MCF 10A (cell line): ENCODE data around the gene NRXN3. TPM values are rescaled to one million over a fixed set of nuclear protein-coding genes. Genes with fewer than 3 reads are reported as not detected.
A peak's percentile ranks its signal among the peaks of the same experiment; 100 is the strongest.

Experiments
- BruUV-seq: library from RNA; stranded (reverse); fragments of 400-500 nt; replicated peaks from 2 replicates; lab custom pipeline; 2021; lab: Mats Ljungman, UMichigan
- CTCF ChIA-PET: fragments of 300-600 bp; sonication (Branson Sonifier 250); formaldehyde crosslinking; extraction: SDS; loops from one replicate; lab custom pipeline; 2021; ENCODE audit warnings: antibody characterized with exemption, inconsistent platforms; lab: Yijun Ruan, JAX
- POLR2A ChIA-PET: fragments of 300-600, 350-650 bp; sonication (Branson Sonifier 250); formaldehyde crosslinking; extraction: SDS; loops from one replicate; lab custom pipeline; 2020; ENCODE audit warnings: antibody characterized with exemption, inconsistent platforms; lab: Yijun Ruan, JAX
- DNase-seq: peaks from one replicate; pipeline ENCODE4 v3.0.0-alpha.2; 2018; ENCODE audit not compliant: unreplicated experiment
- H3K27ac Mint-ChIP-seq: one replicate; pipeline ENCODE4 v1.8.0; 2022; ENCODE audit warnings: mild to moderate bottlenecking, low read depth, mixed read lengths; ENCODE audit not compliant: unreplicated experiment
- H3K27me3 Mint-ChIP-seq: one replicate; pipeline ENCODE4 v1.8.0; 2022; ENCODE audit warnings: mixed read lengths; ENCODE audit not compliant: insufficient read depth, unreplicated experiment
- H3K36me3 Mint-ChIP-seq: one replicate; pipeline ENCODE4 v1.8.0; 2022; ENCODE audit warnings: mild to moderate bottlenecking, moderate library complexity, mixed read lengths; ENCODE audit not compliant: insufficient read depth, unreplicated experiment
- H3K4me1 Mint-ChIP-seq: one replicate; pipeline ENCODE4 v1.8.0; 2022; ENCODE audit warnings: mixed read lengths; ENCODE audit not compliant: insufficient read depth, unreplicated experiment
- H3K4me3 Mint-ChIP-seq: one replicate; pipeline ENCODE4 v1.8.0; 2022; ENCODE audit warnings: mild to moderate bottlenecking, moderate library complexity, mixed read lengths; ENCODE audit not compliant: unreplicated experiment
- H3K9me3 Mint-ChIP-seq: one replicate; pipeline ENCODE4 v1.8.0; 2022; ENCODE audit warnings: mixed read lengths; ENCODE audit not compliant: unreplicated experiment
- CTCF ChIP-seq: fragments of 200-600 bp; IDR thresholded peaks from one replicate; pipeline ENCODE4 v1.8.0; 2022; ENCODE audit warnings: antibody characterized with exemption, mild to moderate bottlenecking; ENCODE audit not compliant: unreplicated experiment
- intact Hi-C: fragments of 100-400 bp; cut with micrococcal nuclease; formaldehyde crosslinking; loops from 2 replicates; pipeline ENCODE4 v1.14.1; 2022
- total RNA-seq: library from RNA; stranded (reverse); gene quantifications from 2 replicates; pipeline ENCODE4 v1.2.3, GENCODE V29; 2022

The NRXN3 gene
- total RNA-seq, 1 experiment from 2014 or later, result not detected

DNA sequence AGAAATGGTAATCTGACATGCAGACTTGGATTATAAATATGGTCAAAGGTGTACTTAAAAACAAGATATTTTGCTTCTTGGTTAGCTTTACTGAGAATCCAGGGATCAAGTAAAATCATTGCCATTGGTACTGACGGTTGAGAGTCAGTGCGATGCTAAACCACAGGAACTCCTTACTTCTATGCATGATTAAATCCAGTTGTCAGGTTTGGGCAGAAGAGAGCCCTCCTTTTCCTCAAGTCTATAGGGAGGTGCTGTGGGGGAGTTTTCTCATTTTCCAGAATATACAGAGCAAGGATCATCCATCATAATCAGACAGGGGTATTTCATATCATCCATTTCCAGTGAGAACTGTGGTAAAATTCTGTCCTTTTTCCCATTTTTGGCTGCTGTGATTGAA lies 839.1 kb downstream of the NRXN3 start:
- Mint-ChIP-seq H3K27me3 (peaks cover 23% of the 10 kb centered on the region), H3K4me1 (peaks cover 11% of the 10 kb centered on the region), H3K9me3 (no peaks in the 10 kb centered on the region), H3K36me3 (no peaks in the 10 kb centered on the region), H3K27ac (no peak overlapping the region), H3K4me3 (no peak overlapping the region)
- BruUV-seq, result no TSS peak
- CTCF ChIA-PET, result interaction anchor here (1.7 kb wide), 1 partner anchor 12 kb away, joined by 7 read pairs; no protein-coding TSS in a partner anchor
- POLR2A ChIA-PET, result no interaction called here
- no peak for DNase-seq
- no peak for TF ChIP-seq CTCF
- intact Hi-C loops, result no loop called here

DNA sequence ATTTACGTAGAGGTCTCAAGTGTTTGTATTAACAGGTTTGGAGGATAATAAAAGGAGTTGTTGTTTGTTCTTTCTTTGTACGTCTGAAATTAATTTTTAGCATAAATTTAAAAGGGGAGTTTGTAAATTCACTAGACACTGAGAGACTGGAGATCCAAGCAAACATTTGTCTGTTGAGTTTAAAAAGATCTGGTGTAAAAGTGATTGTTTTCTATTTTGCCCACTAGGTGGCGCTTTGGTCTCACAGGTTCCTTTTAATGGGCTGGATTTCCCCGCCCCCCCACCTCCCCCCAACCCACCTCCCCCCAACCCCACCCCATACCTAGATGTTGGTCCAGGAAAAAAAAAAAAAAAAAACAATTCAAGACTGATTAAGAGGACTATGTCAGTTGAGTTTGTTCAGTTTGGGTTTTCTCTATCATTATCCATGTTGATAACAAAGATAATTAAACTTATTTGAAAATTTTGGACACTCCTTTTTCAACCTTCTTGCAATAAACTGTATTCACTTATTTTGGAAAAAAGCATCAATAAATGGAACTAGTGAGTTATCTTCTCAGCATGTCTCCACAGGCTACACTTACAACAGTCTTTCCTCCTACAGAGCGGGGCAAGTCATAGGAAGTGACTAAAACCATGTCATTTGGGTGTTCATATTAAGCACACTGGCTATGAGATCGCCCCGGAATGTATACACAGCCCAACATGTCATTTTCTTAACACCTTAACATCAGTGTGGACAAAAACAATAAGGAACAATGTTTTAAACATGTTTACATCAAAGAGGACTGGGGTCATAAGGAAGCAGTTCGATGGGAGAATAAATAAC lies 841.1 kb downstream of the NRXN3 start:
- DNase-seq, result peak; percentile 45
- peaks cover 3% of the 10 kb centered on the region for H3K27me3 Mint-ChIP-seq
- BruUV-seq, result no TSS peak
- intact Hi-C loops, result loop anchor here (2.0 to 10.0 kb wide), 4 partner anchors 193 to 1573 kb away; no protein-coding TSS in a partner anchor
- ChIA-PET POLR2A (no interaction called here), CTCF (interaction anchor here (0.6 to 1.4 kb wide), 4 partner anchors 11 to 1844 kb away, joined by 3 to 6 read pairs (median 3); no protein-coding TSS in a partner anchor)
- no peak overlapping the region for H3K27ac Mint-ChIP-seq
- no peaks in the 10 kb centered on the region for H3K9me3 Mint-ChIP-seq
- H3K4me1 Mint-ChIP-seq, result peaks cover 11% of the 10 kb centered on the region
- no peaks in the 10 kb centered on the region for H3K36me3 Mint-ChIP-seq
- H3K4me3 Mint-ChIP-seq, result no peak overlapping the region
- TF ChIP-seq CTCF, result peak; percentile 58

GRCh38 chr14:79011920-79012204 lies 841.7 kb downstream of the NRXN3 start:
- Mint-ChIP-seq H3K36me3 (no peaks in the 10 kb centered on the region), H3K4me1 (peaks cover 17% of the 10 kb centered on the region), H3K9me3 (no peaks in the 10 kb centered on the region), H3K27me3 (no peaks in the 10 kb centered on the region), H3K4me3 (no peak overlapping the region), H3K27ac (no peak overlapping the region)
- no peak for DNase-seq
- no peak for TF ChIP-seq CTCF
- ChIA-PET POLR2A (no interaction called here), CTCF (interaction anchor here (0.6 to 1.7 kb wide), 4 partner anchors 43 to 1219 kb away, joined by 3 to 6 read pairs (median 3); no protein-coding TSS in a partner anchor)
- intact Hi-C loops, result loop anchor here (2.0 to 10.0 kb wide), 4 partner anchors 193 to 1573 kb away; no protein-coding TSS in a partner anchor
- no TSS peak for BruUV-seq

DNA sequence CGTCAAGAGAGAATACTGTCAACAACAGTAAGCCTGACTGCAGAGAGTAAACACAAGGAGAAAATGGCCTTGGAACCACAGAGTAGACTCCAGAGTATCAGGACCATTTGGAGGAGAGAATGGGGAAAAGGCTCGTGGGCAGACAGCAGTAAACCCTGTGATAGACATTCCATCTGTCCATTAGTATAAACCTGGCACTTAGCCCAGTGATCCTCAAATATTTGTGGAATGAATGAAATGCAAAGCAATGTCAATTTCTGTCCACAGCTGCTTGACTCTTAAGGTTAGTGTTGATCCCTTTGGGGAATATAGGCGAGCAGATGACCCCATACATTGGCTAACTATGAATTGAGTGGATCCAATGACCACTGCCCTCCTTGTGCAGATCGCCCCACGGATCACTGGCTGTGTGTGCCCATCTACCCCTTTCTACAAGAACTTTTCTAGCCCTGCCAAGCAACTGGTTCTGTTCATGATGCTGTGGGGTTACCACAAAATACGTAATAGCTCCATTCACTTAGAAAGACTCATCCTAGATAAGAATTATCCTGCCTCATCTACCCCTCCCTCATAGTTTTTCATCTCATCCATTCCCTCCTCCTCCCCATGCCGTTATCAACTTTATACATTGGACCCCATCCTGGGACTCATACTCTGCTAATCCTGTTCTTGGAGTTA lies 846.8 kb downstream of the NRXN3 start:
- H3K4me1 Mint-ChIP-seq, result peaks cover 24% of the 10 kb centered on the region
- ChIA-PET CTCF (interaction anchor here (0.7 kb wide), 1 partner anchor 638 kb away, joined by 3 read pairs; no protein-coding TSS in a partner anchor), POLR2A (no interaction called here)
- DNase-seq, result peak; percentile 51
- no TSS peak for BruUV-seq
- peak overlapping the region; percentile 25 for H3K27ac Mint-ChIP-seq
- H3K4me3 Mint-ChIP-seq, result no peak overlapping the region
- H3K36me3 Mint-ChIP-seq, result no peaks in the 10 kb centered on the region
- intact Hi-C loops, result loop anchor here (10.0 kb wide), 3 partner anchors 188 to 1568 kb away; no protein-coding TSS in a partner anchor
- no peak for TF ChIP-seq CTCF
- no peaks in the 10 kb centered on the region for H3K27me3 Mint-ChIP-seq
- no peaks in the 10 kb centered on the region for H3K9me3 Mint-ChIP-seq
